HG03108 (cell line): ENCODE measurements around the gene CCDC93.
"Not testable (repeated sequence)": the region's sequence is repeated elsewhere in the genome, so short reads cannot be mapped to it uniquely, and the experiment has no call there.

Experiments
- ATAC-seq: cut with Tn5 transposase; IDR thresholded peaks from one replicate; pipeline ENCODE4 v1.9.1; 2021; ENCODE audit warnings: moderate library complexity; ENCODE audit not compliant: unreplicated experiment

The CCDC93 gene

DNA sequence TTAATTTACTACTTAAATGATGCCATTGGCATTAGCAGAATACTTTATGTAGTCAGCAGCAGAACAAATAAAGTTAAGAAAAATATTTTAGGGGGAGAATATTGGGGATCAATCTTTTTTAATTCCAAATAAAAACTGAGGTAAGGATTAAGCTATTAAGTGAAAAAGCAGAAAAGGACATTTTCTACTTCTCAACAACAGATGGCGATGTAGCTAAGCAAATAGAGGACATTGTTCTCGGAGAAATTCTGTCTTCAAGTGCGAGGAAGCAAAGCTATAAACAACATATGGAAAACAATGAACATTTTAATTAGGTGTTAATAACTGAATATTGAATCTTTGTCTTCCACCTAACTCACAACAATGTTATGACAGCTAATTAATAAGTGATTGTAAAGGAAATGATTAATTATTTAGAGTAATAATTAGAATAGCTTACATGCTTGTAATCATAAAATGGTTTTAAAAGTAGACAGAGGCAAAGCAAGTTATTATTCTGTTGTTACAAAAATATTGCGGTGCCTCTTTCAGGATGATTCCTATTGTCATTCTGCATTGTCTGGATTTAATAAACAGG is 32.9 kb upstream of the CCDC93 start:
- ATAC-seq: no peak

DNA sequence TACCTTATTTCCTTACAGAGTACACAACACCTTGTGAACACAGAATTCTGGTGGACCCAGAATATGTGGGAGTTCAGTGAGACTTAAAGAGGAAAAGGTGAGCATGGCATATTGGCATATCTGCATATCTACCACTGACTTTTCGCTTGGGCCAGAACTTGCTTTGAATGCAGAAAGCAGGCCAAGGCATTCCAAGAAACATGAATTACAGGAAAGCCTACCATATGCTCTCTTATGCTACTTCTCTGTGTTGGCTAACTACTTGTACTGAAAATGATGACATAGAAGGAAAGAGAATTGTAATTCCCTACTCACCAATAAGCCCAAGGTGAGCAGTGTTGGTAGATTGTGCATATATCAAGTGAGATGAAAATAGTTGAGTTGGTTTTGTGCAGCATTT is 31.4 kb upstream of the CCDC93 start:
- no peak for ATAC-seq

DNA sequence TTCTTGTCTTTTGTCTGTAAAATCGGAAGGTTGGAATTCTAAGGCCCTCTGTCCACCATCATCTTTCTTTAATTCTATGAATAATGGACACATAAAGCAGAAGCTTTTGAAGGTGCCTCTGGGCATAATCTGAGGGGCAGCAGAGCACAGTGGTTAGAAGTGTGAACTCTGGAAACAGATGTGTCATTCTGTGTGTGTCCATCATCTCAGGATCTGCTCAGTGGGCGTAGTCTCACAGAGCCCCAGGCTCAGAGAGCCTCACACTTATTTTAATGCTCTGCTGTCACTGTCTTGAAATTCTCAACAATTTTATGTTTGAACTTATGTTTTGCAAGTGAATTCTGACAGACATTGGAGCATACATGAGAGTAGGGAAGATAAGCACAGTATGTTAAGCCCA is 31.0 kb upstream of the CCDC93 start:
- ATAC-seq: no peak

DNA sequence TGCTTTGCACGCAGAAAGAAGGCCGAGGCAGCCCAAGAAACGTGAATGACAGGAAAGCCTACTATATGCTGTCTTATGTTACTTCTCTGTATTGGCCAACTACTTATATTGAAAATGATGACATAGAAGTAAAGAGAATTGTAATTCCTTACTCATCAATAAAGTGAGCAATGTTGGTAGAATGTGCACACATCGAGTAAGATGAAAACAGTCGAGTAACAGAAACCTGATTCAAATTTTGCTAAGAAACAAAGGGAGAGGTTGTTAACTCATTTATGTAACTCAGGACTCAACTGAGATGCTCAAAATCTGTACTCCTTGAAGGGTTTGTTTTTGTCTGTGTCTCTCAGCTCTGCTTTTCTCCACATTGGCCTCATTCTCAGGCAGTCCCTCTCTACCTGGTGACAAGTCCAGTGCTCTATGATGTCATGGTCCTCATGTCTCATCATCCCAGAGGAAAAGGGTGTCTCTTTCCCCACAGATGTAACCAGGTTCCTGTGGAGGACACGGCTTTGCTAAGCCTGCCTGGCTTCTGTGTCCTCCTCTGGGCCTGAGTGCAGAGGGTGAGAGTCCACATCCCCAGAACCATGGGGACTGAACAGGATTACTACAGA is 30.3 kb upstream of the CCDC93 start:
- no peak for ATAC-seq

DNA sequence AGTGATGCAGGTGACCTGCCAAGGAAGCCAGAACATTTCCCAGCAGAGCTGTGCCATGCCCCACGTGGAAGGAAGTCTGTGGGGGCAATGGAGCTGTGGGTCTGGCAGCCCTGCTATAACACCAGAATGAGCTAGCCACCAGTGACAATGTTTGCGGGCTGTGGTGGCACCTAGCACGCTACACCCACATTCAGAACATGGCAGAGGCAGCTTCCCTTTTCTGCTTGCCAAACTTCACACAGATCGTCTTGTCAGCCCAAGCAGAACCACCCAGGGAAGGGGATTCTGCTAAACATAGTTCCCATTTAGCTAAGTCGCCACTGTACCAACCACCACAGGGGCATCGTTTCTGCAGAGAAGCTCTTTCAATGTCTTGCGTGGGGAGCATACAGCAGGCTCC is 27.0 kb upstream of the CCDC93 start:
- no peak for ATAC-seq

DNA sequence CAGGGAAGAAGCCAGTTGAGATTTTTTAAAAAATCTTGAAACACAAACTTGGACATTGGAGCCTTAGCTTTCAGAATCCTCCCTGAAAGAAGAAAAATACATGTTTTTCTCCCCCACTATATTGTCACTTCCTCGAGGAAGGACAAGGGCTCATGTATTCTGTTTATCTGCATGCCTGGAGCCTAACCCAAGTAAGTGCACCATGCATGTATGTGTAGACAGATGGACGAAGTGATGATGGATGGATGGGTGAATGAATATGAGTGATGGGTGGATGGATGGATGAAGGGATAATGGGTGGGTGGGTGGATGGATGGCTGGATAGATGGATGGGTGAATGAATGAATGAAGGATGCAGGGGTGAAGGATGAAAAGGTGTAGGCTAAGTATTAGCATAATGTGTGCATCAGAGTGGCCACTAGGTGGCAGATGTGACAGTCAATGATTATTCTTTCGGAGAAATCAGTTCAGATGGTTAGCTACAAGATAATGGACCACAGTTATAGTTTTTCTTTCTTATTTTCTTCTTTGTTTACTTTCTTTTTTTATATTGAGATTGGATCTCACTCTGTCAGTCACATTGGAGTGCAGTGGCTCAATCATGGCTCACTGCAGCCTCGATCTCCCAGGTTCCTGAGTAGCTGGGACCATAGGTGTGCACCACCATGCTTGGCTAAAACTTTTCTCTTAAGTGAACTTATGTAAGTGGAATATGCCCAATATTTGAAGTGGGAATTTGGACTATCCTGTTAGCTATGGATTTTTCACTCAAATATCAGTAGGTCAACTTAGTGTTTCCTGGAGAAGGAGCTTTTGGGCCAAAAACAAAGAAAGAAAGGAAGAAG is 18.5 kb upstream of the CCDC93 start:
- peak; percentile 81 for ATAC-seq

DNA sequence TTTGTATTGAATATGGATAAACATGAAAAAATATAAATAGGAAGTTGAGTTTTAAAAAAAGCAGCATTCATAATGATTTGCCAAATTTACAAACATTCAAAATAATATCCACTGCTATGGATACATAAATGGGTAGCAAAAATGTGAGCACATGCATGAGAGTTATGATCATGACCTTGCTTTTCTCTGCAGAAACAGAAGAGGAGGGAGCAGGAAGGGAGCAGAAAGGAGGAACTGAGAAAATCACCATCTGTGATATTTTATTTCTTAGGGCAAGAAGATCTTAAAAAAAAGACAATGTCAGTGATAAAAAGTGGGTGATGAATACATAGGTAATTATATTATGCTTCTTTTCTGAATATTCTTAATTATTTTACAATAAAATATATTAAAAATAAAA is 17.7 kb upstream of the CCDC93 start:
- ATAC-seq: no peak

DNA sequence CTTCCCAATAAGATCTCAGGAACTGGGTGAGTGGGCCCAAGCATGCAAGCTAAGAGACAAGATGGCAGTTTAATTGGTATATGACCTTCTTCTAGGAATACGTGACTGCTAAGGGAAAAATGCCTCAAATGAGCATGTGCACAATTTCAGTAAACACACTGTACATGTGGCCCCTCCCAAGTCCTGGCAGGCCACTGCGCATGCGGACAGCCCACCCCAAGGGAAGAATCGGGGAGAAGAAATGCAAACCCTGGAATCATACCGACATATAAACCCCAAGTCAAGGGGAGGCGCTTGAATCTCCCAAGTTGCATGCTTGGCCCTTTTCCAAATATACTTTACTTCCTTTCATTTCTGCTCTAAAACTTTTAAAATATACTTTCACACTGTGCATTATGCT is 15.2 kb upstream of the CCDC93 start:
- no peak for ATAC-seq

DNA sequence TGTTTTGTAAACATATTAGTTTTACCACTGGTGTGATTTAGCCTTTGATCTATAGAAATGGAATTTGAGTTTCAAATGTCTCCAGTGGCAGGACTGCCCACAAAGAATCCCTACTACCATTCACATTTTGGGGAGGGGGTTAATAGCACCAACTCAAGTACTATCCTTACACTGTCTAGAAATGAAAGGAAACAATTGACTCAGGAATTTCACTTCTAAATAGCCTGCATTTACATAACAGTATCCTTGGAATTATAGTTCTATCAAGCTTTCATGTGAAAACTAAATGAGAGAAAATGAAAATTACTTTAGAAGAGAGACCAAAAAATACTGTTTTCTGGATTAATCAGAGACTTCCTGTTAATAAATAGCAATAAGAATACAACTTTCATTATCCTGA is 7.5 kb upstream of the CCDC93 start:
- no peak for ATAC-seq

DNA sequence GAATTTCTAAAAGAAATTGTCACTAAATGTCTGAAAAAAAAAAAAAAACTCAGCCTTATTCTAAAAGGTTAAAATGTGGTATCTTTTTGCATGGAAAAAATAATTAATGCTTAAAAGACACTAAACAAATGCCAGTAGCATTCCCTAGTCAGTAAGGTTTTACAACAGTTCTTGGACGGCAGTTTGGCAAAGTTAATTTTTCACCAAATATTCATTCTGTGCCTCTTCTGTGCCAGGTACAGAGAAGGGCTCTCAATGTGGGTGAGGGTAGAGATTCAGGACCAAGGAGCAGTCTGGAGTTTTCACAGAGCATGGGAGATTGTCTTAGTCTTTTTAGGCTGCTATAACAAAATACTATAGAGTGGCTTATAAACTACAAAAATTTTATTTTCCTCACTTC is 6.0 kb upstream of the CCDC93 start:
- no peak for ATAC-seq

DNA sequence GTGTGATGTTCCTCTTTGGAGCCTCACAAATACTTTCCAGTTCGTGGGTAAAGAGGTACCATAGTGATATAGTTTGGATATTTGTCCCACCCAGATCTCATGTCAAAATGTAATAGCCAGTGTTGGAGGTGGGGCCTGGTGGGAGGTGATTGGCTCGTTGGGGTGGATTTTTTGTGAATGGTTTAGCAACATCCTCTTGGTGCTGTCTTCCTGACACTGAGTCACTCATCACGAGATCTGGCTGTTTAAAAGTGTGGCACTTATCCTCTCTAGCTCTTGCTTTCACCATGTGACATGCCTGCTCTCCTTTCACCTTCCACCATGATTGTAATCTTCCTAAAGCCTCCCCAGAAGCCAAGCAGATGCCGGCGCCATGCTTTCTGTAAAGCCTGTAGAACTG is 3.0 kb upstream of the CCDC93 start:
- no peak for ATAC-seq

DNA sequence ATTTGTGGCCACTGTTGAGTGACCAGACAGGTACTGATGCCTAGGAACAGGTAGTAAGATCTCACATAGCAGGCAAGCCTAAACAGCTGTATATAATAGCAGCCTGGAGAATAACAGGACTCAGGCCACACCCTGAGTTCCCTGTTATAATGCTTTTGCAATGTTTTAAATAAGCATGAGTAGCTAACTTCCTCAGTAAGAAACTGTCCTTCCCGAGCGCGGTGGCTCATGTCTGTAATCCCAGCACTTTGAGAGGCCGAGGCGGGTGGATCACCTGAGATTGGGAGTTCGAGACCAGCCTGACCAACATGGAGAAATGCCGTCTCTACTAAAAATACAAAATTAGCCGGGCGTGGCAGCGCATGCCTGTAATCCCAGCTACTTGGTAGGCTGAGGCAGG is 1.9 kb upstream of the CCDC93 start:
- ATAC-seq: not testable (repeated sequence)

DNA sequence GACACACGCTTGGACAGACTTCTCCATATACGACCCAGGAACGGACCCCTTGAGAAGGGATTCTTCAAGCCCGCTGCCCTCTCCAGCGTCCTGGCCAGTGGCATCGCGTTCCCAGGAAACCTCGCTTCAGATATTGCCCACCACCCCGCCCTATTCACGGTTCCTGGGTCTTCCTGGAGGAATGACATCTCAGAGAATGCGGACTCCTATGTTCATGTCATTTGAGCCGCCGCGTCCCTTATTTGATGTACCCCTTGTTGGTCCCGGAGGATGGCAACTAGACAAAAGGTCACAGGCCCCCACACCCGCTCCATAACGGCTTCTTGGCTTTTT is 588 bp upstream of the CCDC93 start:
- no peak for ATAC-seq

DNA sequence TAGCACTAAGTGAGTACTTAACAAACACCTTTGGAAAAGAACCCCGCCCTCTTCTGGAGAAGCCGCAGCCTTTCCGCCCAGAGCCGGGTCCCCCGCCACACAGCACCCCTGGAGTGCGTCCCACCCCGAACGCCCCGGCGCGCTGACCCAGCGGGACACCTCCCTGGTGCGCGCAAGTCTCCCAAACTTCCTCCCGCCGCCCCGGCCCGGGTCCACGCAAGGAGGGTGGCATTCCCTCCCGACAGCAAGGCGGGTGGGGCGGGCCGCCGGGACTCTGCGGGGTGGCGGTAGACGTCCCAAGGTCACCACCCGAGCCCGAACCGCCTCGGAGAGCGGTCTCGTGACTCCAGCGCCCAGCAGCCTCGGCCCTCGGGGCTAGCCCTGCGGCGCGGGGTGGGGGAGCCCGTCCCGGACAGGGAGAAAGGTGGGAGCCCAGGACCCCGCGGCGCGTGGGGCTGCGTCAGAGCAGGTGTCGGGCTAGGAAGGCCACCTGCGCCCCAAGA is 598 bp downstream of the CCDC93 start:
- peak; percentile 26 for ATAC-seq

DNA sequence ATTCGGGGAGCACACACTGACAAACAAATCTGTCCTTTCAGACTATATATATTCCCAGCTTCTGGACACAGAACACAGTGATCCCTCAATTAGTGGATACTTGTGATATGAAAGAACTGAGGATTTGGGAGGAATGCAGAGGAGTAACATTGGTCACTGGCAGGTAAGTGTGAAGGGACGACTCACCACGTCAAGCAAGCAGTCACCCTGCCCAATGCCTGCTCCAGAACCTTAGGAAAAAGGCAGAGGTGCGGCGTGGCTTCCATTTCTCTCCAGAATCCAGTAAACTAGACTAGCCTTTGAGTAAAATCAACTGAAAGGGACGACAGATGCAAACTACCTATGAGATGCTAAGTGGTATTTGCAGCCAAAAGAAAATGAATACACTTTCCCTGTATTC is 1.1 kb downstream of the CCDC93 start:
- no peak for ATAC-seq

DNA sequence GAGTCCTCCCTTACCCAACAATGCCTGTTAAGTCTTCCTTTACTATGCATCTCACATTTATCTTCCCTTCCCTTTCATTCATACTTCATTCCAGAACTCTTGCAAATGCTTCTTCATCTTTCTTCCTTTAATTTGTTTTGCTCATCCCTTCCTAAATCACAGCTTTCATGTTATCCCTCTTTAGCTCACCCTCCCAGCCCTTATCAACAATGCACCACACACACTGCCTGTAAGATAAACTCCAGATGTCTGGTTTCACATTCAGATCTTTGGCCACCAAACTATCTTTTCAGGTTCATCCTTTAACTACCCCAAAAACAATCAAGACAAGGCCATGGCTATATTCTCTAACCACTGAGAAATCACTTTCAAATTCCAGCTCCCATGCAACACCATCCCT is 3.4 kb downstream of the CCDC93 start:
- no peak for ATAC-seq

DNA sequence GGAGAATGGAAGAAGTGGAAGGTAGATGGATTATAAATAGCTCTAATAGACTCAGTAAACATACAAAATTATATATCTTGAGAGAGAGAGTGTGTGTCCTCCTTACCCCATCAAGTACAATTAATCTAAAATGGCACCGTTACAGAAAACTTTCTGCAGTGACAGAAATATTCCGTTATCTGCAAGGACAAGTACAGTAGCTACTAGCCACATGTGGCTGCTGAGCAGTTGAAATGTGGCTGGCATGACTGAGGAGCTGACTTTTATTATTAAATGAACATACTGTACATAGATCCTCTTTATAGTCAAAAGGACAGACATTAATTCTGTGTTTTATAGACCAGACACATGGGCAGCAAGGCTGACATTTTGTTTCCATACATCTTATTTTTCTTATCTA is 7.0 kb downstream of the CCDC93 start:
- ATAC-seq: no peak

DNA sequence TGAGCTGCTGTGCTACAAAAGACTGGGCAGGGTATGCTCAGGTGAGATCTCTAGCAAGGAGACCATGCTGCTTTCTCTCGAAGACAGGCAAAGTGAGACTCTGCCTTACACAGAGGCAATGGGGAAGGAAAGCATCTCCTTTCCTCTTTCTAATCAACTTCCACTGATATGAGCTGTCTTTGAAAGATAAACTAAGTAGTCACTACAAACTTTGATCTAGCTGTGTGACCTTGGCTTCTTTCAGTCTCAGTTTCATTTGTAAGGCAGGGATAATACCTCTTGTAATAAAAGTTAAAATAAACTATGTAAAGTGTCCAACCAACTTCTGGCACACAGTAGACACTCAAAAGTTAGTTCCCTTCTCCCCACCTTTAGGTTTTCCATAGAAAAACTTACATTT is 7.5 kb downstream of the CCDC93 start:
- no peak for ATAC-seq

DNA sequence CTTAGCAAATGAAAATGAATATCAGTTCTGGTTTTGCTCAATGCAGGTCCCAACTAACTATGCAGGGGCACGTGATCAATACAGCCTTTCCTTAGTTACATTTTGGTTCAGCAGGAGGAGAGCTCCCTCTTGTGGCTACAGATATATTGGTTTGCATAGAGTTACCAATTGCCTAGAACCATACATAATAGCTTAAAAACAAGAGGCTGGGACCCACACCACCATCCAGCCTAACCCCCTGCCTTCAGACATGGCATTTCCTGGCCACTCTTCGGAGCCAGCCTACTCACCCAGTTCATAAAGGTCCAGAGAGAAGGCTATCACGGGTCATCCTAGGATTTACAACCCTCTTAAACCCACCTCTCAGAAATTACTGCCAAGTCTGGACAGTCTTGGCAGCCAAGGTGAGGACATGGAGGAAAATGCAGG is 10.5 kb downstream of the CCDC93 start:
- ATAC-seq: peak; percentile 96

DNA sequence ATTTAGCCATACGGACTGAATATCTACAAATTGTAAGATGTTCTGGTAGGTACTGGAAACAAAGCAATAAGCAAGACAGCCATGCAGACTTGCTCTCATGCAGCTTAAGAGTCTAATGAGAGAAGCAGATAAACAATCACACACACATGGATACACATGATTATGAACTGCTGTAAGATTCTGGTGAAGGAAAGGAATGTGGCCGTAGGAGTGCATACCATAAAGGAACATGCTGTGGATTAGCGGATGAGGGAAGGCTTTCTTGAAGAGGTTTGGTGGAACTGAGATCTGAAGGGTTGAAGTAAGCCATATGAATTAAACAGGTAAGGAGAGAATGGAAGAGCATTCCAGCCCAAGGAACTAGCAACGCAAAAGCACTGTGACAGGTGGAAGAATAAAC is 13.8 kb downstream of the CCDC93 start:
- no peak for ATAC-seq

DNA sequence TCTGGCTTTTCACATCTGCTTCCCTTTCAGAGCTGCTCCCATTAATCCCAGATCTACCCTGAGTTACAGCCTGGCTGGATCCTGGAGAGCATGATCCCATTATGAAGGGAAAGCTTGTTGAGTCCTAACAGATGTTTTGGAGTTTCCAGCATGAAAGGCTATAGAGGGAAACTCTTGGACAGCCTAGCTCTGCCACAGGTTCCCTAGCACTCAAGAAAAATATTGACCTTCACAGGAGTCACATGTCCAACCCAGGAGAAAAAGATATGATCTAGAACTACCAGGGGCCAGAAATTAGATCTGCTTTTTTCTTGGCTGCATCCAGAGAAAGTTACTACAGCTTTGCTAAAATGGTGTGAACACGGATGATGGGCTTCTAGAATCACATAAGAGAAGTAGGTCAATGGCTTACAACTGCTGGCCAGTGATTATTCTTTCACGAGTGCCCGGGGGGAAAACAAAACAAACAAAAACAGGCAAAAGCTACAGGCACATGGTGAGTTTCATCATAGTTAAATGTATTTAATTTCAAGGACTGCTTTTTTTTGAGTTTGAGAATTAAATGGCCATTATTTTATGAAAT is 15.9 kb downstream of the CCDC93 start:
- ATAC-seq: no peak

DNA sequence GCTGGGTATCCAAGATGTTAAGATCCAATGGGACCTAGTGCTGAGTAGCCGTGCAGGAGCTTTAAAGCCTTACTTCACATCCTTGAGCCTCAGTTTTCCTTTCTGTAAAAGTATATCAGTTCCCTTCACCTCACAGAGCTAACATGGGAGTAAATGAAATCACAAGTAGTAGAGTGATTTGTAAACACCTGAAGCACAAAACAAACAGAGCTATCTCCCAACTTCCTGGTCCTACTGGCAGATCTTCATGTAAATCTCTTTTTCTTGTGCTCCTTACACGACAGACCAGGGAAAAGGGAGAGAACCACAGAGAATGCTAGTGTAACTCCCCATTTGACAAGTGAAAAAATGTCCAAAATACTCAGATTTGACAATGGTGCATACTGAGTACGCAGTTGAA is 17.3 kb downstream of the CCDC93 start:
- no peak for ATAC-seq
